ENCODE data around the gene RAB27A. TPM values are rescaled to one million over a fixed set of nuclear protein-coding genes. Genes with fewer than 3 reads are reported as not detected.

RAB27A gene
- total and polyA plus RNA-seq, 2 donors (not counting 3 experiments of a cell fraction or from before 2014, with no cell fraction given): 7.3 to 30.9 TPM

DNA sequence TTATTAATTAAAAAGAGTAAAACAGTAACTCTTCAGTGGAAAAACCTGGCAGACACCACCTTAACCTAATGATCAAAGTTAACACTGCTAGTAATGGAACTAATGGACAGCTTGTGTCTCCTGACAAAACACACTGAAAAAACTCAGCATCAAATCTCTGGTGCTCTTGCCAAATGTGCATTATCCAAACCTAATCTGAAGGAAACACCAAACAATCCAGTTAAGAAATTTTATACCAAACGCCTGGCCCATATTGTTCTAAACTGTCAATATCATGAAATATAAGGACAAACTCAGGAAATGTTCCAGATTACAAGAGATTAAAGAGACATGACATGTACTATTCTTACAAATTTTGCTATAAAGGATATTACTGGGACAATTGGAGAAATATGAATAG is 103.3 kb downstream of the RAB27A start:
- Histone ChIP-seq H3K79me2 (ENCODE audit: control insufficient read depth, insufficient read depth, low read length) (peaks cover 38% of the 10 kb centered on the region), H3K4me2 (ENCODE audit: insufficient read depth, low read length) (peak overlapping the region; percentile 24), H4K20me1 (replicated peaks; ENCODE audit: control insufficient read depth, extremely low read depth, insufficient read depth, low read length) (peaks cover 5% of the 10 kb centered on the region), H3K27me3 (ENCODE audit: control insufficient read depth in 2 of 2, insufficient read depth in 2 of 2, low read length in 2 of 2) (no peaks in the 10 kb centered on the region), H2AFZ (ENCODE audit: low read depth, low read length) (no peak overlapping the region), H3K27ac (ENCODE audit: insufficient read depth, low read depth, low read length) (no peak overlapping the region), H3K9me1 (replicated peaks; ENCODE audit: control insufficient read depth, extremely low read depth, insufficient read depth, low read length) (no peaks in the 10 kb centered on the region), H3K4me1 (ENCODE audit: control insufficient read depth, extremely low read depth, insufficient read depth, low read length) (peaks cover 10% of the 10 kb centered on the region), H3K9me3 (replicated peaks; ENCODE audit: control insufficient read depth, insufficient read depth, low read length) (no peaks in the 10 kb centered on the region), H3K4me3 (replicated peaks in 1 of 3; ENCODE audit: insufficient read depth in 1 of 3, low read depth in 1 of 3, low read length in 3 of 3) (no peak overlapping the region), H3K36me3 (ENCODE audit: control insufficient read depth in 2 of 2, extremely low read depth in 1 of 2, insufficient read depth in 2 of 2, low read length in 2 of 2) (peaks cover 7 to 27% of the 10 kb centered on the region in 2 experiments), H3K9ac (replicated peaks; ENCODE audit: extremely low read depth, insufficient read depth, low read length) (no peak overlapping the region)
- dilution Hi-C loops (cut with MboI; ENCODE audit: extremely low pct_ligation_motif_present, low sequenced_read_pairs): no loop called here
- intact Hi-C loops (cut with micrococcal nuclease): no loop called here
- DNase-seq (ENCODE audit: low read depth, low spot score) (peak; percentile 72), FAIRE-seq (no peak)
- POLR2A ChIA-PET: interaction anchor here (0.9 kb wide), 1 partner anchor 10 kb away, joined by 3 read pairs; the partner anchor contains the start of gene RSL24D1
- BruUV-seq (replicated peaks): no TSS peak
- CTCF ChIA-PET: interaction anchor here (1.1 to 1.8 kb wide), 2 partner anchors 10 to 18 kb away, joined by 5 to 8 read pairs; partner anchors contain the start of gene RSL24D1
- TF ChIP-seq JUN (IDR thresholded peaks at IDR 0.05; ENCODE audit: borderline replicate concordance, insufficient read depth, insufficient read length, low read depth) (no peak), GATA2 (IDR thresholded peaks at IDR 0.05; ENCODE audit: insufficient read depth, insufficient read length, low read depth, low read length) (no peak), EZH2 (IDR thresholded peaks at IDR 0.05; ENCODE audit: borderline replicate concordance, low read depth, low read length, severe bottlenecking) (no peak), POLR2AphosphoS5 (IDR thresholded peaks at IDR 0.05; ENCODE audit: insufficient read depth, low read depth, low read length) (no peak), FOS (IDR thresholded peaks at IDR 0.05; ENCODE audit: borderline replicate concordance, insufficient read depth, low read length) (no peak), MYC (IDR thresholded peaks at IDR 0.05; ENCODE audit: low read depth, low read length) (no peak), POLR2A (IDR thresholded peaks at IDR 0.05; ENCODE audit: low read depth, low read length) (no peak), CTCF (IDR thresholded peaks at IDR 0.05; ENCODE audit: extremely low read depth in 1 of 2, insufficient read depth in 1 of 2, low read depth in 1 of 2, low read length in 2 of 2) (no peak)
- TF ChIP-seq, protein P1, sequence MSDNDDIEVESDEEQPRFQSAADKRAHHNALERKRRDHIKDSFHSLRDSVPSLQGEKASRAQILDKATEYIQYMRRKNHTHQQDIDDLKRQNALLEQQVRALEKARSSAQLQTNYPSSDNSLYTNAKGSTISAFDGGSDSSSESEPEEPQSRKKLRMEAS (IDR thresholded peaks at IDR 0.05; ENCODE audit: insufficient read depth, insufficient read length): no peak
